ENCODE measurements around the gene MEX3D.

Gene MEX3D

GRCh38 chr19:1580957-1581356 is 12.8 kb upstream of the MEX3D start:
- ATAC-seq, result no peak
- no peak for TF ChIP-seq GLIS3 (CRISPR knock-in tag; IDR thresholded peaks at IDR 0.05)
- no peak for TF ChIP-seq ZNF565 (CRISPR knock-in tag; conservative IDR thresholded peaks at IDR 0.05; ENCODE audit: low read depth)
- no peak for TF ChIP-seq SNAI2 (CRISPR knock-in tag; IDR thresholded peaks at IDR 0.05)
- no peak for TF ChIP-seq ESRRG (CRISPR knock-in tag; IDR thresholded peaks at IDR 0.05)

GRCh38 chr19:1580382-1580781 is 12.3 kb upstream of the MEX3D start:
- ATAC-seq, result no peak

GRCh38 chr19:1579222-1579621 is 11.1 kb upstream of the MEX3D start:
- no peak for ATAC-seq
- TF ChIP-seq SNAI2 (CRISPR knock-in tag; IDR thresholded peaks at IDR 0.05), result no peak
- TF ChIP-seq PATZ1 (CRISPR knock-in tag; IDR thresholded peaks at IDR 0.05; ENCODE audit: borderline replicate concordance), result no peak
- TF ChIP-seq ZFP30 (CRISPR knock-in tag; IDR thresholded peaks at IDR 0.05), result no peak

More at GRCh38 chr19:1580382-1580781, 12.3 kb upstream of the MEX3D start:
- TF ChIP-seq ZNF8 (CRISPR knock-in tag; IDR thresholded peaks at IDR 0.05), result no peak
- TF ChIP-seq SNAI2 (CRISPR knock-in tag; IDR thresholded peaks at IDR 0.05), result no peak
- TF ChIP-seq RARB (CRISPR knock-in tag; IDR thresholded peaks at IDR 0.05), result no peak
- no peak for TF ChIP-seq POU6F1 (CRISPR knock-in tag; IDR thresholded peaks at IDR 0.05; ENCODE audit: borderline replicate concordance, low read depth)
- TF ChIP-seq ZFP30 (CRISPR knock-in tag; IDR thresholded peaks at IDR 0.05), result no peak
- TF ChIP-seq ZNF565 (CRISPR knock-in tag; conservative IDR thresholded peaks at IDR 0.05; ENCODE audit: low read depth), result no peak
- TF ChIP-seq CSDC2 (CRISPR knock-in tag; IDR thresholded peaks at IDR 0.05), result no peak
- TF ChIP-seq CSRNP3 (CRISPR knock-in tag; IDR thresholded peaks at IDR 0.05), result no peak
- TF ChIP-seq TSHZ2 (CRISPR knock-in tag; IDR thresholded peaks at IDR 0.05), result no peak
- TF ChIP-seq ZC3H10 (CRISPR knock-in tag; IDR thresholded peaks at IDR 0.05), result no peak
- no peak for TF ChIP-seq ZNF70 (CRISPR knock-in tag; IDR thresholded peaks at IDR 0.05)
- TF ChIP-seq ZFP3 (CRISPR knock-in tag; IDR thresholded peaks at IDR 0.05), result no peak
- no peak for TF ChIP-seq OSR1 (CRISPR knock-in tag; IDR thresholded peaks at IDR 0.05)

GRCh38 chr19:1577929-1578618 is 9.9 kb upstream of the MEX3D start:
- ATAC-seq, result no peak
- TF ChIP-seq TCF4 (CRISPR knock-in tag; IDR thresholded peaks at IDR 0.05; ENCODE audit: borderline replicate concordance) (no peak), ZNF565 (CRISPR knock-in tag; conservative IDR thresholded peaks at IDR 0.05; ENCODE audit: low read depth) (no peak), ZNF8 (CRISPR knock-in tag; IDR thresholded peaks at IDR 0.05) (no peak), ARNTL (CRISPR knock-in tag; IDR thresholded peaks at IDR 0.05; ENCODE audit: borderline replicate concordance, low read depth) (no peak), ZFP30 (CRISPR knock-in tag; IDR thresholded peaks at IDR 0.05) (no peak), TSHZ2 (CRISPR knock-in tag; IDR thresholded peaks at IDR 0.05) (no peak)
